Measurements from ENCODE around the gene KCNQ1.

The KCNQ1 gene

GRCh38 chr11:2777871-2778629 is 333.2 kb downstream of the KCNQ1 start:
- Histone ChIP-seq H2BK5ac (ENCODE audit: low read depth, low read length, poor library complexity, severe bottlenecking) (no peak overlapping the region), H3K4me3 (ENCODE audit: insufficient read depth in 1 of 2, low read depth in 1 of 2, low read length in 2 of 2) (no peak overlapping the region), H3K27me3 (ENCODE audit: control insufficient read depth in 1 of 2, insufficient read depth in 1 of 2, low read length in 2 of 2) (peaks cover 0 to 27% of the 10 kb centered on the region in 2 experiments), H4K8ac (ENCODE audit: low read length) (peak overlapping the region; percentile 75), H3K9me3 (ENCODE audit: control insufficient read depth, low read length) (no peaks in the 10 kb centered on the region), H3K9ac (ENCODE audit: low read length) (no peak overlapping the region), H3K23ac (ENCODE audit: low read length in 2 of 2) (no peak overlapping the region), H3K18ac (ENCODE audit: low read depth in 1 of 2, low read length in 2 of 2) (peak overlapping the region; percentile 5 to 82), H2BK120ac (ENCODE audit: low read depth, low read length) (peak overlapping the region; percentile 64), H3K27ac (ENCODE audit: low read length, poor library complexity, severe bottlenecking) (no peak overlapping the region), H3K14ac (ENCODE audit: low read length in 2 of 2) (no peak overlapping the region), H3K36me3 (ENCODE audit: control insufficient read depth in 1 of 2, insufficient read depth in 2 of 2, low read depth in 1 of 2, low read length in 2 of 2) (no peaks in the 10 kb centered on the region), H3K4me2 (ENCODE audit: low read length, poor library complexity, severe bottlenecking) (no peak overlapping the region), H4K91ac (ENCODE audit: low read length) (peak overlapping the region; percentile 65), H3K4ac (ENCODE audit: low read depth in 1 of 2, low read length in 2 of 2) (peak overlapping the region in 1 of 2 experiments; percentile 10), H2AFZ (ENCODE audit: low read depth, low read length) (no peak overlapping the region), H2BK12ac (ENCODE audit: low read length in 2 of 2) (peak overlapping the region; percentile 28 to 51), H3K79me1 (replicated peaks; ENCODE audit: low read length, poor library complexity, severe bottlenecking) (no peaks in the 10 kb centered on the region), H3K4me1 (ENCODE audit: control insufficient read depth, insufficient read depth, low read depth, low read length) (peaks cover 26% of the 10 kb centered on the region), H2BK15ac (ENCODE audit: low read depth, poor library complexity, severe bottlenecking) (peak overlapping the region; percentile 98), H2AK5ac (ENCODE audit: low read length, severe bottlenecking) (no peak overlapping the region)
- WGBS, result 90% methylated on average over 27 of the region's 27 CpGs
- DNase-seq, result no peak

- H4K8ac ChIP-seq (ENCODE audit: low read length), result peak overlapping the region; percentile 75
- no peaks in the 10 kb centered on the region for H3K9me3 ChIP-seq (ENCODE audit: control insufficient read depth, low read length)
- peak overlapping the region in 1 of 2 experiments; percentile 53 for H3K23ac ChIP-seq (ENCODE audit: low read length in 2 of 2)
- DNase-seq, result peak; percentile 85
- H2BK120ac ChIP-seq (ENCODE audit: low read depth, low read length), result peak overlapping the region; percentile 64
- H3K4ac ChIP-seq (ENCODE audit: low read depth in 1 of 2, low read length in 2 of 2), result peak overlapping the region; percentile 57 to 77
- peaks cover 0 to 19% of the 10 kb centered on the region in 2 experiments for H3K27me3 ChIP-seq (ENCODE audit: control insufficient read depth in 1 of 2, insufficient read depth in 1 of 2, low read length in 2 of 2)
- WGBS, result 59% methylated on average over 28 of the region's 28 CpGs
- H4K91ac ChIP-seq (ENCODE audit: low read length), result peak overlapping the region; percentile 88
- H3K27ac ChIP-seq (ENCODE audit: low read length, poor library complexity, severe bottlenecking), result no peak overlapping the region
- H3K4me3 ChIP-seq (ENCODE audit: insufficient read depth in 1 of 2, low read depth in 1 of 2, low read length in 2 of 2), result no peak overlapping the region
- H2AK5ac ChIP-seq (ENCODE audit: low read length, severe bottlenecking), result no peak overlapping the region
- peak overlapping the region; percentile 52 to 83 for H3K18ac ChIP-seq (ENCODE audit: low read depth in 1 of 2, low read length in 2 of 2)
- H2AFZ ChIP-seq (ENCODE audit: low read depth, low read length), result no peak overlapping the region
- no peak overlapping the region for H2BK5ac ChIP-seq (ENCODE audit: low read depth, low read length, poor library complexity, severe bottlenecking)
- peaks cover 26% of the 10 kb centered on the region for H3K4me1 ChIP-seq (ENCODE audit: control insufficient read depth, insufficient read depth, low read depth, low read length)
- H2BK15ac ChIP-seq (ENCODE audit: low read depth, poor library complexity, severe bottlenecking), result peak overlapping the region; percentile 82
- no peaks in the 10 kb centered on the region for H3K36me3 ChIP-seq (ENCODE audit: control insufficient read depth in 1 of 2, insufficient read depth in 2 of 2, low read depth in 1 of 2, low read length in 2 of 2)
- no peaks in the 10 kb centered on the region for H3K79me1 ChIP-seq (replicated peaks; ENCODE audit: low read length, poor library complexity, severe bottlenecking)
- no peak overlapping the region for H3K4me2 ChIP-seq (ENCODE audit: low read length, poor library complexity, severe bottlenecking)
- peak overlapping the region; percentile 29 to 98 for H2BK12ac ChIP-seq (ENCODE audit: low read length in 2 of 2)
- no peak overlapping the region for H3K9ac ChIP-seq (ENCODE audit: low read length)
- peak overlapping the region in 1 of 2 experiments; percentile 69 for H3K14ac ChIP-seq (ENCODE audit: low read length in 2 of 2)
These were observed 334.1 kb downstream of the KCNQ1 start for GRCh38 chr11:2778630-2779498.

DNA sequence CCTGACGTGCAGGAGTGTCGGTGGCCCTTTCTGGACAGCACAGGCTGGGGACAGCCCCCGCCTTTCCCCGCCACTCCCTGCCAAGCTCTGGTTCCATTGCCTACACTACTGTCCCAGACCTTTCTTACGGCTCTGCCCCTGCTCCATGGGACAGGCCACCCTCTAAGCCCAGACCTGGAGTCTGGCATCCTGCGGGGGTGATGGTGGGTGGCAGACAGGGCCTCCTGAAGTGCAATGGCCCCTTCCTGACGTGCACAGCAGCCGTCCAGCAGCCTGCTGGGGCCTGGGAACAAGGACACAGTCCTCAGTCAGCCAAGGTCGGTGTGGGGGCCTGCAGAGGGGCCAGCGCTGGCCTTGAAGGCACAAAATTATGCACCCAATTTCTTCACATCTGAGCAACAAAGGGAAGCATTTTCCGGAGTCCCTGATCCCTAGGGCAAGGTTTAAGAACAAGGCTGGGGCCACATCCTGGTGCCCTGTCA is 334.7 kb downstream of the KCNQ1 start:
- H3K79me1 ChIP-seq (replicated peaks; ENCODE audit: low read length, poor library complexity, severe bottlenecking), result no peaks in the 10 kb centered on the region
- peaks cover 0 to 17% of the 10 kb centered on the region in 2 experiments for H3K27me3 ChIP-seq (ENCODE audit: control insufficient read depth in 1 of 2, insufficient read depth in 1 of 2, low read length in 2 of 2)
- no peaks in the 10 kb centered on the region for H3K36me3 ChIP-seq (ENCODE audit: control insufficient read depth in 1 of 2, insufficient read depth in 2 of 2, low read depth in 1 of 2, low read length in 2 of 2)
- H3K18ac ChIP-seq (ENCODE audit: low read depth in 1 of 2, low read length in 2 of 2), result peak overlapping the region; percentile 24 to 54
- peak overlapping the region in 1 of 2 experiments; percentile 31 for H3K14ac ChIP-seq (ENCODE audit: low read length in 2 of 2)
- H3K4me1 ChIP-seq (ENCODE audit: control insufficient read depth, insufficient read depth, low read depth, low read length), result peaks cover 26% of the 10 kb centered on the region
- no peaks in the 10 kb centered on the region for H3K9me3 ChIP-seq (ENCODE audit: control insufficient read depth, low read length)
- H2BK12ac ChIP-seq (ENCODE audit: low read length in 2 of 2), result peak overlapping the region in 1 of 2 experiments; percentile 98
- no peak overlapping the region for H2AK5ac ChIP-seq (ENCODE audit: low read length, severe bottlenecking)
- no peak overlapping the region for H2BK5ac ChIP-seq (ENCODE audit: low read depth, low read length, poor library complexity, severe bottlenecking)
- no peak for DNase-seq
- no peak overlapping the region for H2BK120ac ChIP-seq (ENCODE audit: low read depth, low read length)
- peak overlapping the region; percentile 71 for H4K91ac ChIP-seq (ENCODE audit: low read length)
- H3K4ac ChIP-seq (ENCODE audit: low read depth in 1 of 2, low read length in 2 of 2), result peak overlapping the region in 1 of 2 experiments; percentile 35
- no peak overlapping the region for H3K27ac ChIP-seq (ENCODE audit: low read length, poor library complexity, severe bottlenecking)
- peak overlapping the region; percentile 66 for H4K8ac ChIP-seq (ENCODE audit: low read length)
- WGBS, result 84% methylated on average over 11 of the region's 11 CpGs
- no peak overlapping the region for H3K9ac ChIP-seq (ENCODE audit: low read length)
- H3K4me3 ChIP-seq (ENCODE audit: insufficient read depth in 1 of 2, low read depth in 1 of 2, low read length in 2 of 2), result no peak overlapping the region
- no peak overlapping the region for H2AFZ ChIP-seq (ENCODE audit: low read depth, low read length)
- no peak overlapping the region for H3K23ac ChIP-seq (ENCODE audit: low read length in 2 of 2)
- H2BK15ac ChIP-seq (ENCODE audit: low read depth, poor library complexity, severe bottlenecking), result peak overlapping the region; percentile 64
- no peak overlapping the region for H3K4me2 ChIP-seq (ENCODE audit: low read length, poor library complexity, severe bottlenecking)

Data from mesenchymal stem cell (in vitro differentiated cells and primary cell).